Glomerular visceral epithelial cell (primary cell): ENCODE results near the gene RPS17.
"Not testable (repeated sequence)": the region's sequence is repeated elsewhere in the genome, so short reads cannot be mapped to it uniquely, and the experiment has no call there.

ENCODE experiments used
- DNase-seq: peaks from one replicate; pipeline ENCODE4 v3.0.0-alpha.2; 2016; ENCODE audit errors: extremely low spot score

RPS17 gene

DNA sequence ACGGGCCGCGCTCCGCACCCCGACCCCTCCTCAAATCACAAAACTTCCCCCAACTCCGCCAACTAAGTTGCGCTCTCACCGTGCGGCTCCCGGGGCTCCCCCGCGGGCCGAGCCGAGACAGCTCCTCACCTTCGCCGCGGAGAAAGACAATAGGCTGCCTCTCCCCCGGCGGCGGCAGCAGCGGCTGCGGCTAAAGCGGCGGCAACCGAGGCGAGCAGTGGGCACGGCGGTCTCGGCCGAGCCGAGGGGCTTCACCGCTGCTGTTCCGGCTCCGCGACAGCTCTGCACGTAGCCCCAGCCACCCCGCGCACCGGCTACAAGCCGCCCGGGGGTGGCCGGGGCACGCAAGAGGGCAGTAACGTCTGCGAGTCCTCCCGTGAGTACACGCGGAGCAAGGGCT lies 26.7 kb downstream of the RPS17 start:
- not testable (repeated sequence) for DNase-seq

DNA sequence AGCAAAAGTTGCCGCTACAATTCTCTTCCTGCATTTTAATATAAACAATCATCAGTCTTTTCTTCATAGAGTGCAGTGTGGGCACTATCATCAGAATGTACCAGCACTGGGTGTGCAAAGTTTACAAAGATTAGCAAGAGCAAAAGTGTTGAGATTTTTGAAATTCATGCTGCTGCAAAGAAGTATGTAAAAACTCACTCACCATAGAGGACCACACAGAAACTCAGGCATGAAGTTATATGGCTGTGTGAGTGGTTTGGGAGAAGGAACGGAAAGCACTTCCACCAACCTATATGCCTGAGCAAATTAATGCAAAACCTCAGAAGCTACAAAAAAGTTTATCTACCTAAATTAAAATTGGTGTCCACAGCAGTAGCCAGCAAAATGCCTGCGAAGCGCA lies 32.6 kb downstream of the RPS17 start:
- DNase-seq: not testable (repeated sequence)

DNA sequence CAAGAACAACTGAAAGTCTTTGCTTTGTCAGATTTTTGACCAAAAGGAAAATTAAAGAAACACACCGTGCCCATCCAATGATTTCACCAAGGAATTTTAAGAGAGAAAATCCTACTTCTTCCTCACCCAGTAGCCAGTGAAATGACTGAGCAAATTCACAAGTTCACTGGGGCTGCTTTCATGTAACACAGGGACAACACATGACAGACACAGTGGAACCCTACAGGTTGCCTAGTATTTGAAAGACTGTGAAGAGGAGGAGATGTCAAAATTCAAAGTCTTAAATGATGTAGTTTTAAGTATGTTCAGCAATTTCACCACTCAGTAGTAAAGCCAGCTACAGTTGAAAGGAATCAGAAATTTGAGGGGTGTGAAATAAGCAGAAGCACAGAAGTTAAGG lies 33.2 kb downstream of the RPS17 start:
- not testable (repeated sequence) for DNase-seq

DNA sequence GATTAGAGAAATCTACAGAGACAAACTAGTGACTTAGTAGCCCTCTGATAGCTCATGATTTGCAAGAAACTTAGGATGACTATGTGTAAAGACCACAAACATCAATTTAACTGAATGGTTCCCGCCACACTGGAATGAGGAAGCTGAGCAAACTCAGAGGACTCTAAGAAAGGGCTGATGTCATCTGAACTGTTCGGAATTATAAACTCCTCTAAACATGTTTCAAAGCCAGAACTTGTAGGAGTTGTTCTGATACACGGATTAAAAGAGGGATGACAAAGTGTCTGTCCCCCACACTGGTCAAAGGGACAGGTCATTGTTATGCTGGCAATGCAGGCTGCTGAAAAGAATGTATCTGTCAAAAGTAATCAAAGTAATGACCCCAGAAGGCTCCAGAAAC lies 34.4 kb downstream of the RPS17 start:
- not testable (repeated sequence) for DNase-seq

DNA sequence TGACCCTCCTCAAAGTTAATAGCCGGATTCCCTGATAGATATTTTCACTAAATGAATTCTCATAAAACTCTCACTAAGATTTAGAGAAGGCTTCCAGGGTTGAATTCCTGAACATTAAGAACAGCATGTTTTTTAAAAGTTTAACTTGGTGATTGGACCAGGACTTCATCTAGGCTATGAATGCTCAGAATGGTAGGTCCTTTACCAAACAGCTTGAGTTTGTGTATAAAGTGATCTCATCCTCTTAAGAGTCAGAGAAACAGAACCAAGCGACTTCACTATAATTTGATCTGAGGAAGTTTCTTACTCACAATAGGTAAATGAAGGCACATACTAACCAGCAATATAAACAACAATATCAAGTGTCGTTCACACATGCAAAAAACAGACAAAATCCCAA lies 36.2 kb downstream of the RPS17 start:
- not testable (repeated sequence) for DNase-seq

DNA sequence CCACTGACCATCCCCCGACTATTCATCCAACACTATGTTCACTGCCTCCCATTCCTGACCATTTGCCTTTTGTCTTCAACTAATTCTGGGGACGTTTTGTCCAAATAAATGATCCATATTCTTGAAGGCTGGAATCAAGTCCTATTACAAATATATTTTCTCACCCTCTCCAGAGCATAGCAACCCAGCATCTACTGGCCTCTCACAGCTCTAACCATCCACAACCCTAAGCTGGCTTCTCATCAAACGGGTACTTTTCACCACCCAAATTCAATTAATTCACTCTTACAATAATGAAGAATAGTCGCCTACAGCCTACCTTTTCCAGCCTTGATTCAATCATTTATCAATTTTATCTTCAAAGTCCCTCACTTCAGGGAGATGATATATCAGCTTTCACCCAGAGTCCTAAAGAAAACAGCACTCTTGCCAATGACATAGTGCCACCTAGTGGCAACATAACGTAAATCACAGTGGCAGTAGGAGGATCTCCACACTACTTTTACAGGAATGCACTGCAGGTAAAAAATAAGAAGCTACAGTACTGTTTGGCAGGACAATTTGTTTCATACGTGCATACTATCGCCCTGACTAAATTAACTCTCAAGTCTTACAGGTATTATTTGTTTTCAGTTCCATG lies 37.4 kb downstream of the RPS17 start:
- DNase-seq: not testable (repeated sequence)

DNA sequence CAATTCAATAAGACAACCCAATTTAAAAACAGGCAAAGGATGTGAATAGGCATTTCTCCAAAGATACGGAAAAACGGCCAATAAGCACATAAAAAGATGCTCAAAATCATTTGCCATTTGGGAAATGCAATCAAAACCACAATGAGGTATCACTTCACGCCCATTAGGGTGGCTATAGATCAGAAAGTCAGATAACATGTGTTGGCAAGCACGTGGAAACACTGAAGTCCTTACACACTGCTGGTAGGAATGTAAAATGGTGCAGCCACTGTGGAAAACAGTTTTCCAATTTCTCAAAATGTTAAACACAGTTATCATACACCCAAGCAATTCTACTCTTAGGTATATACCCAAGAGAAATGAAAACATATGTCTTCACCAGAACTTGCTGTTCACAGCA lies 39.5 kb downstream of the RPS17 start:
- not testable (repeated sequence) for DNase-seq

DNA sequence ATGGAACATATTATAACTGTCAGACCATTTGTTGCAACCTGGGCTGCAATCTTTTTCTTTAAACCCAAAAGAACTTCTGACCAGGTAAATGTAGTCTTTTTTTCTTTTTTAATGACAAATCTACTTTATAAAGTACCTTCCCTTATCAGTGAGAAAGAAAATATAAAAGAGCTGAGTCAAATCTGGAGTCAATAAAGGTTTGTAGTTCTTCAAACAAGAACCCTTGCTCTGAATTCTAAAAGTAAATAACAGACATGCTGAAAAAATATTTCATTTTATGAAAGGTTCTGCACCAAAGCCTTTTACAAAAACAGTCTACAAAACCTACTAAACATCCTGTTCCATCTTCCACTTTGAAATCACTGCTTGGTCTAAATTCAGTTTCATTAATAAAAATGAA lies 42.3 kb downstream of the RPS17 start:
- not testable (repeated sequence) for DNase-seq

DNA sequence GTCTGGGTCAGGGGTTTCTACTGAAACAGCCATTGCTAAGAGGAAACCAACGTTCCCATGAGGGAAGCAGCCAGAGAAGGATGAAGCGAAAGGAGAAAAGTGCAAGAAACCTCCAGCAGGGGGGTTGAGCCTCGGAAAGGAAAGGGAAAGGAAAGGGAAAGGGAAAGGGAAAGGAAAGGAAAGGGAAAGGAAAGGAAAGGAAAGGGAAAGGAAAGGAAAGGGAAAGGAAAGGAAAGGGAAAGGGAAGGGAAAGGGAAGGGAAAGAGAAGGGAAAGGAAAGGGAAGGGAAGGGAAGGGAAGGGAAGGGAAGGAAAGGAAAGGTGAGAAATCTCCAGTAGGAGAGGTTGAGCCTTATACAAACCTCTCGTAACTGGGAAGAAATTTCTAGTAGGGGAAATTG lies 52.0 kb downstream of the RPS17 start:
- DNase-seq: not testable (repeated sequence)

DNA sequence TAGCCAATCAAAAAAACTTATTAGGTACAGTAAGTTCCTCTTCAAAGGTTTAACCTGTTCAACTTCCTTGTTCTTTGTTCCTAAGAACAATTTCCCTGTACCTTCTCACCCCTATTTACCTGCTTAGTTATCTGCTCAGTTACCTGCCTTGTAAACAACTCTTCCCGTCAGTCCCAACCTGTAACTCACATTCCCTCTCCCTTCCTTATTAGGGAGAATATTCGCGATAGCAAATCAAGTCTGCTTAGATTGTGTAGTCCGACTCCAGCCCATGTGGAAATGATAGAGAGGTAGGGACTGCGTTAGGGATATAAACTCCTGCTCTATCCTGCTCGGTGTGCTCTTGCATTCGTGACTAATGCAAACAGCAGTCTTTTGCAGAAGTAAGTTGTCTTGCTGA lies 53.2 kb downstream of the RPS17 start:
- DNase-seq: not testable (repeated sequence)
